Keratinocyte (primary cell): ENCODE results near the gene IL4R. TPM values are rescaled to one million over a fixed set of nuclear protein-coding genes. Genes with fewer than 3 reads are reported as not detected.

Source experiments
- DNase-seq: peaks from one replicate; pipeline ENCODE4 v3.0.0-alpha.2; 2011; ENCODE audit warnings: low read depth, missing footprints, low spot score
- FAIRE-seq: peaks from 2 replicates; lab custom pipeline; 2011; peaks lifted over from hg19 to GRCh38; lab: Jason Lieb, UNC
- H2AFZ ChIP-seq: 2 replicates; pipeline ENCODE4 v1.6.0; 2012; ENCODE audit warnings: low read length, control low read depth, inconsistent platforms; ENCODE audit not compliant: control insufficient read depth
- H3K27ac ChIP-seq: 2 replicates; pipeline ENCODE4 v1.5.1; 2011; ENCODE audit warnings: low read length; ENCODE audit not compliant: control insufficient read depth, insufficient read depth
- H3K27me3 ChIP-seq: 3 replicates; pipeline ENCODE4 v1.6.0; 2011; ENCODE audit warnings: low read length; ENCODE audit not compliant: control insufficient read depth, insufficient read depth; ENCODE audit errors: extremely low read depth
- H3K36me3 ChIP-seq, 2 experiments: 2 replicates in 1 of 2; 3 replicates in 1 of 2; pipeline ENCODE4 v1.5.1; 2011; ENCODE audit warnings: low read length in 2 of 2, mild to moderate bottlenecking in 1 of 2; ENCODE audit not compliant: control insufficient read depth in 2 of 2, insufficient read depth in 2 of 2; ENCODE audit errors: extremely low read depth in 1 of 2
- H3K4me1 ChIP-seq: 3 replicates; pipeline ENCODE4 v1.5.1; 2011; ENCODE audit warnings: low read length; ENCODE audit not compliant: control insufficient read depth, insufficient read depth; ENCODE audit errors: extremely low read depth
- H3K4me2 ChIP-seq: 3 replicates; pipeline ENCODE4 v1.6.0; 2011; ENCODE audit warnings: low read depth, low read length; ENCODE audit not compliant: control insufficient read depth, insufficient read depth; ENCODE audit errors: extremely low read depth
- H3K4me3 ChIP-seq, 3 experiments: fragments of 200-600 bp in 1 of 3; sonication (generic) in 1 of 3; 2 replicates in 2 of 3; 3 replicates in 1 of 3; pipeline ENCODE4 v1.5.1; 2011 to 2016; ENCODE audit warnings: low read length in 3 of 3, mild to moderate bottlenecking in 3 of 3, control low read depth in 2 of 3, inconsistent platforms in 1 of 3, low read depth in 1 of 3, mixed read lengths in 1 of 3, mixed run types in 1 of 3, moderate library complexity in 1 of 3; ENCODE audit not compliant: control insufficient read depth in 2 of 3, insufficient read depth in 2 of 3; ENCODE audit errors: extremely low read depth in 1 of 3
- H3K79me2 ChIP-seq: 2 replicates; pipeline ENCODE4 v1.6.0; 2012; ENCODE audit warnings: low read length; ENCODE audit not compliant: control insufficient read depth, insufficient read depth
- H3K9ac ChIP-seq: 3 replicates; pipeline ENCODE4 v1.6.0; 2011; ENCODE audit warnings: low read length; ENCODE audit not compliant: control insufficient read depth, insufficient read depth; ENCODE audit errors: extremely low read depth
- H3K9me1 ChIP-seq: 3 replicates; pipeline ENCODE4 v1.6.0; 2011; ENCODE audit warnings: low read length; ENCODE audit not compliant: control insufficient read depth, insufficient read depth; ENCODE audit errors: extremely low read depth
- H3K9me3 ChIP-seq: 2 replicates; pipeline ENCODE4 v1.5.1; 2012; ENCODE audit warnings: low read depth, low read length; ENCODE audit not compliant: control insufficient read depth
- H4K20me1 ChIP-seq: 3 replicates; pipeline ENCODE4 v1.6.0; 2011; ENCODE audit warnings: low read length; ENCODE audit not compliant: control insufficient read depth, insufficient read depth; ENCODE audit errors: extremely low read depth
- EZH2 ChIP-seq: IDR thresholded peaks from one replicate; pipeline ENCODE4 v1.6.1; 2012; ENCODE audit warnings: inconsistent platforms, mild to moderate bottlenecking, low read length, moderate library complexity
- dilution Hi-C: fragments of 300-500 bp; cut with MboI; formaldehyde crosslinking; loops from one replicate; pipeline ENCODE4 v1.7.0; 2020; ENCODE audit warnings: low sequenced_read_pairs; ENCODE audit not compliant: extremely low pct_ligation_motif_present
- polyA plus RNA-seq, 5 experiments: library from polyadenylated mRNA; depleted of rRNA in 3 of 5; stranded (reverse) in 3 of 5; stranded (forward) in 1 of 5; unstranded in 1 of 5; fragments of >200 nt; gene quantifications; 1 replicate in 1 of 5; 2 replicates in 3 of 5; 3 replicates in 1 of 5; pipeline versions ENCODE4 v1.2.1 to v1.2.3, GENCODE V29; 2011 to 2012; ENCODE audit warnings: missing spikeins in 2 of 5, low read depth in 1 of 5, low replicate concordance in 1 of 5
- TF ChIP-seq, protein P1 (sequence below), 3 experiments: IDR thresholded peaks in 1 of 3; conservative IDR thresholded peaks in 1 of 3; optimal IDR thresholded peaks in 1 of 3; 2 replicates in 2 of 3; 3 replicates in 1 of 3; pipeline versions ENCODE3 to v1.5.1; 2011; ENCODE audit warnings: low read length in 3 of 3, mild to moderate bottlenecking in 3 of 3, moderate library complexity in 2 of 3, control low read depth in 1 of 3, inconsistent platforms in 1 of 3; ENCODE audit not compliant: insufficient read depth in 2 of 3; ENCODE audit errors: extremely low read depth in 1 of 3

Gene IL4R
- polyA plus RNA-seq, 1 donor (not counting 4 experiments of a cell fraction or from before 2014, with no cell fraction given), result 60.5 TPM

DNA sequence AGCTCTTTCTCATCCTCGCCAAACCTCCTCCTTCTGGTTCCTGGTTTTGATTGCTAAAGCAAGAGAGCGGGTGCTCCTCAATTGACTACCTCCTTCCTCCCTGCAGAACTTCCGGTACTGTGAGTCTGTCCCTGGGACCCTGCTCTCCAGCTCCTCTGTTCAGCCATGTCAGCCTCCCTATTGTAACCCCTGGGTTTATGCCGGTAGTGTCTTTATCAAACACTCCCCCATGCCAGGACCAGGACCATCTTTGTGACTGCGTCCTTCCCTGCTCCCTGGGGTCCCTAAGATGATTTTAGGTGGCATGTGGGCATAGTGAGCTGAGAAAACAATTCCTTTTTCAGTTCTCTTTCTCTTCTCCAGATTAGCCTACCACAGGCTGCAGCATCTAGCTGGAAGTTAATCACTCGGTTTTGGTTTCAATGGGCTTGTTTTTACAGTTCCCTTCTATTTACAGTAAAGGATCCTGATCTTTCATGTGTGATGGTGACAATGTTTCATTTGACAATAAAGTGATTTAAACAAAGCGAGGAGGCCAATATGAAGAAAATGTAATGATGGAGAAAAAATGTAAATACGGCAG, 60.5 kb downstream of the IL4R start:
- no peak for DNase-seq

DNA sequence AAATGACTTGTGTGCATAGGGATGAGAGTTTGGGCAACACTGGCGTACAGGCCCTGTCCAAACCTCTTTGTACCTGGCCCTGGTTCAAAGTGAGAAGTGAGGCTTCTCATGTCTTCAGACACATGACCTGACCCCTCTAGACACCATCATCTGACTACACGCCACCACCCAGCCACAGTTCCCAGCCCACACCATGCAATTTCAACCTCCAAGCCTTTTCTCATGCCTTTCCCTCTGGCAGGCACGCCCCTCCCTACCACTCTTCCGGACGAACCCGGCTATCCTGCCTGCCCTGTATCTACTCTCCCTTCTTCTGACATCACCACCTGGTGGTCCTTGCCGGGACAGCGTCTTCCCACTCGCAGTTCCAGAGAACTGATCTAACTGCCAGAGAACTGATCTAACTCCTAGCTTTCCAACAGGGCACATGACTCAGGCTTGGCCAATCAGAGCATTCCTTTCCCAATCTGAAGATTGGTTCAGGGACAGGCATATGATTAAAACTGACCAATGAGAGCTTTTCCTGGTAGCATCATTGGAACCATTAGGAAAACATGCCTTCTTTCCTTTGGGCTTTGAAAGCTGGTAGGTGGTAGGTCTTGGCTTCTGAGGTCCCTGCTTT, 61.1 kb downstream of the IL4R start:
- Histone ChIP-seq H3K4me1 (no peaks in the 10 kb centered on the region), H3K4me3 (no peak overlapping the region), H3K27ac (no peak overlapping the region), H3K27me3 (no peaks in the 10 kb centered on the region), H3K36me3 (no peaks in the 10 kb centered on the region), H3K9me1 (no peaks in the 10 kb centered on the region), H3K9me3 (no peaks in the 10 kb centered on the region), H3K79me2 (no peaks in the 10 kb centered on the region), H2AFZ (peak overlapping the region; percentile 61), H3K4me2 (no peak overlapping the region), H4K20me1 (no peaks in the 10 kb centered on the region), H3K9ac (no peak overlapping the region)
- FAIRE-seq (peak; percentile 48), DNase-seq (peak; percentile 50)
- TF ChIP-seq, protein P1, sequence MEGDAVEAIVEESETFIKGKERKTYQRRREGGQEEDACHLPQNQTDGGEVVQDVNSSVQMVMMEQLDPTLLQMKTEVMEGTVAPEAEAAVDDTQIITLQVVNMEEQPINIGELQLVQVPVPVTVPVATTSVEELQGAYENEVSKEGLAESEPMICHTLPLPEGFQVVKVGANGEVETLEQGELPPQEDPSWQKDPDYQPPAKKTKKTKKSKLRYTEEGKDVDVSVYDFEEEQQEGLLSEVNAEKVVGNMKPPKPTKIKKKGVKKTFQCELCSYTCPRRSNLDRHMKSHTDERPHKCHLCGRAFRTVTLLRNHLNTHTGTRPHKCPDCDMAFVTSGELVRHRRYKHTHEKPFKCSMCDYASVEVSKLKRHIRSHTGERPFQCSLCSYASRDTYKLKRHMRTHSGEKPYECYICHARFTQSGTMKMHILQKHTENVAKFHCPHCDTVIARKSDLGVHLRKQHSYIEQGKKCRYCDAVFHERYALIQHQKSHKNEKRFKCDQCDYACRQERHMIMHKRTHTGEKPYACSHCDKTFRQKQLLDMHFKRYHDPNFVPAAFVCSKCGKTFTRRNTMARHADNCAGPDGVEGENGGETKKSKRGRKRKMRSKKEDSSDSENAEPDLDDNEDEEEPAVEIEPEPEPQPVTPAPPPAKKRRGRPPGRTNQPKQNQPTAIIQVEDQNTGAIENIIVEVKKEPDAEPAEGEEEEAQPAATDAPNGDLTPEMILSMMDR (optimal IDR thresholded peaks at IDR 0.05 in 1 of 3, IDR thresholded peaks at IDR 0.05 in 1 of 3, conservative IDR thresholded peaks at IDR 0.05 in 1 of 3; ENCODE audit: extremely low read depth in 1 of 3, insufficient read depth in 2 of 3, low read length in 3 of 3), result peak; percentile 50 to 67 (median 66)
- TF ChIP-seq EZH2, result no peak
- dilution Hi-C loops, result no loop called here

More for the DNA sequence above, 60.5 kb downstream of the IL4R start:
- Histone ChIP-seq H3K4me1 (no peaks in the 10 kb centered on the region), H3K9me1 (no peaks in the 10 kb centered on the region), H3K27ac (no peak overlapping the region), H3K4me3 (no peak overlapping the region), H2AFZ (no peak overlapping the region), H4K20me1 (no peaks in the 10 kb centered on the region), H3K9me3 (no peaks in the 10 kb centered on the region), H3K9ac (no peak overlapping the region), H3K27me3 (no peaks in the 10 kb centered on the region), H3K36me3 (no peaks in the 10 kb centered on the region), H3K79me2 (no peaks in the 10 kb centered on the region), H3K4me2 (no peak overlapping the region)
- dilution Hi-C loops, result no loop called here
- FAIRE-seq, result no peak
- TF ChIP-seq, protein P1 (optimal IDR thresholded peaks at IDR 0.05 in 1 of 3, IDR thresholded peaks at IDR 0.05 in 1 of 3, conservative IDR thresholded peaks at IDR 0.05 in 1 of 3; ENCODE audit: extremely low read depth in 1 of 3, insufficient read depth in 2 of 3, low read length in 3 of 3), result no peak
- no peak for TF ChIP-seq EZH2
